Measurements from ENCODE around the gene WWOX.

DNA sequence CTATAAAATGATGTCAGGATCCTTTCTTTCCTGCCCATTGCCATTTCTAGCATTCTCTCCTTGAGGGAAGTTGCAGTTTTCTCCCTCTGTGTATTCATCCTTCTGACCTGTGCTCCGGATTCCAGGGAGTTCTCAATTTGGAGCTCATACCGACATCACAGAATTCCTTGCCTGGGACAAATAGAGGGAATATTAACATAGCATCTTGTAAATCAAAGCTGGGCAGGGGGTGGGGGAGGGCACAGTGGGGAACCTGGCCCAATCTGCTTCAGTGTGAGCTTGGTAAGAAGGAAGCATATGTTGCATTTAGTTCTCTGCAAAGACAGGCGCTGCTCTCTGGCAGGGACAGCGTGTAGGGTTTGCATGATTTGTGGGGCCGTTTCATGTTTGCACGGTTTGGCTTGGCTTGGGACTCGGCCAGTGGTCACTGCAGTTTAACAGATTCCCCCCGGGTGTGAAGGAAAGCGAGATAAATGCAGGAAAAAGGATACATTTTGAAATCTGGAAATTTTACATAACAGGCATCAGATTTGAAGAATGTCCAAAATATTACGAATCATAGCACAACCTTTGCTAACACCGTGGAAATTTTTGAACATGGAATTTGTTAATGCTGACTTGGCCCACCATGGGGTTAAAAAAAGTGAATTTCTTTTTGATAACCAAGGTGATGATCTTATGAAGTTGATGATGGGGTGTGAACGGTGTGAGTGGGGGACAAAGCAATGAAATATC, 178.0 kb downstream of the WWOX start:
- no peak for TF ChIP-seq EZH2 (IDR thresholded peaks at IDR 0.05; ENCODE audit: borderline replicate concordance, insufficient read depth, low read depth, low read length, poor library complexity, severe bottlenecking)
- TF ChIP-seq, protein P1, sequence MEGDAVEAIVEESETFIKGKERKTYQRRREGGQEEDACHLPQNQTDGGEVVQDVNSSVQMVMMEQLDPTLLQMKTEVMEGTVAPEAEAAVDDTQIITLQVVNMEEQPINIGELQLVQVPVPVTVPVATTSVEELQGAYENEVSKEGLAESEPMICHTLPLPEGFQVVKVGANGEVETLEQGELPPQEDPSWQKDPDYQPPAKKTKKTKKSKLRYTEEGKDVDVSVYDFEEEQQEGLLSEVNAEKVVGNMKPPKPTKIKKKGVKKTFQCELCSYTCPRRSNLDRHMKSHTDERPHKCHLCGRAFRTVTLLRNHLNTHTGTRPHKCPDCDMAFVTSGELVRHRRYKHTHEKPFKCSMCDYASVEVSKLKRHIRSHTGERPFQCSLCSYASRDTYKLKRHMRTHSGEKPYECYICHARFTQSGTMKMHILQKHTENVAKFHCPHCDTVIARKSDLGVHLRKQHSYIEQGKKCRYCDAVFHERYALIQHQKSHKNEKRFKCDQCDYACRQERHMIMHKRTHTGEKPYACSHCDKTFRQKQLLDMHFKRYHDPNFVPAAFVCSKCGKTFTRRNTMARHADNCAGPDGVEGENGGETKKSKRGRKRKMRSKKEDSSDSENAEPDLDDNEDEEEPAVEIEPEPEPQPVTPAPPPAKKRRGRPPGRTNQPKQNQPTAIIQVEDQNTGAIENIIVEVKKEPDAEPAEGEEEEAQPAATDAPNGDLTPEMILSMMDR (IDR thresholded peaks at IDR 0.05), result no peak
